Natural killer cell (primary cell): ENCODE results near the gene EIF4A2. TPM values are rescaled to one million over a fixed set of nuclear protein-coding genes. Genes with fewer than 3 reads are reported as not detected.
A peak's percentile ranks its signal among the peaks of the same experiment; 100 is the strongest.

ENCODE experiments used
- ATAC-seq, 3 donors: fragments of 150-1000 bp in 2 of 3; fragments of 200-7000 bp in 1 of 3; cut with Tn5 transposase; 1 replicate in 1 of 3; 2 replicates in 2 of 3; pipeline ENCODE4 v1.10.0; 2021; ENCODE audit warnings: mild to moderate bottlenecking in 2 of 3, moderate library complexity in 2 of 3
- DNase-seq, 2 donors: peaks; one replicate each; pipeline versions ENCODE4 v3.0.0 to v3.0.0-alpha.2; 2013 to 2021; ENCODE audit warnings: mixed read lengths in 1 of 2
- H3K27ac ChIP-seq: one replicate; pipeline ENCODE4 v1.5.1; 2013; ENCODE audit warnings: mild to moderate bottlenecking, low read length
- H3K27me3 ChIP-seq: one replicate; pipeline ENCODE4 v1.6.1; 2013; ENCODE audit warnings: low read length; ENCODE audit not compliant: control insufficient read depth, insufficient read depth
- H3K36me3 ChIP-seq: one replicate; pipeline ENCODE4 v1.6.1; 2013; ENCODE audit warnings: low read length; ENCODE audit not compliant: control insufficient read depth, insufficient read depth
- H3K4me1 ChIP-seq: one replicate; pipeline ENCODE4 v1.6.1; 2013; ENCODE audit warnings: low read length; ENCODE audit not compliant: control insufficient read depth, insufficient read depth
- H3K4me3 ChIP-seq: one replicate; pipeline ENCODE4 v1.5.1; 2013; ENCODE audit warnings: low read length
- H3K9me3 ChIP-seq: one replicate; pipeline ENCODE4 v1.6.1; 2013; ENCODE audit warnings: low read length; ENCODE audit not compliant: control insufficient read depth, insufficient read depth
- H3K27ac Mint-ChIP-seq, 2 donors: one replicate each; pipeline ENCODE4 v1.8.0; 2022; ENCODE audit warnings: mild to moderate bottlenecking in 2 of 2, mixed read lengths in 2 of 2, moderate library complexity in 1 of 2
- H3K27me3 Mint-ChIP-seq, 2 donors: one replicate each; pipeline ENCODE4 v1.8.0; 2022; ENCODE audit warnings: low read depth in 2 of 2, mixed read lengths in 2 of 2
- H3K36me3 Mint-ChIP-seq: one replicate; pipeline ENCODE4 v1.8.0; 2022; ENCODE audit warnings: mixed read lengths
- H3K4me1 Mint-ChIP-seq, 2 donors: one replicate each; pipeline ENCODE4 v1.8.0; 2022; ENCODE audit warnings: mixed read lengths in 2 of 2
- H3K4me3 Mint-ChIP-seq: one replicate; pipeline ENCODE4 v1.8.0; 2022; ENCODE audit warnings: mild to moderate bottlenecking, moderate library complexity, mixed read lengths
- H3K9me3 Mint-ChIP-seq, 2 donors: one replicate each; pipeline ENCODE4 v1.8.0; 2022; ENCODE audit warnings: mixed read lengths in 2 of 2
- WGBS: methylation state at CpG from one replicate; pipeline ENCODE4 v1.1.7; 2013; ENCODE audit warnings: missing lambda C conversion rate; ENCODE audit not compliant: insufficient coverage; 5-methylcytosine and 5-hydroxymethylcytosine counted together
- intact Hi-C: fragments of 100-400 bp; cut with micrococcal nuclease; formaldehyde crosslinking; loops from one replicate; pipeline ENCODE4 v1.14.2; 2022
- total RNA-seq, 4 donors: library from RNA; stranded (reverse); fragments of 120-200 nt in 1 of 4; gene quantifications; one replicate each; pipeline versions ENCODE4 v1.2.3 to v1.2.4, GENCODE V29; 2013 to 2022
- TF ChIP-seq, protein P1 (sequence below): fragments of 200-600 bp; IDR thresholded peaks from one replicate; pipeline ENCODE4 v1.8.0; 2022; ENCODE audit warnings: antibody characterized with exemption

EIF4A2 gene
- total RNA-seq, 3 donors from 2014 or later (not counting 1 experiment from before 2014, with no cell fraction given), result 551 to 652 (median 621) TPM

GRCh38 chr3:186772281-186772694 is 11.1 kb upstream of the EIF4A2 start:
- H3K27me3 ChIP-seq, result no peaks in the 10 kb centered on the region
- peak overlapping the region; percentile 48 for H3K4me3 ChIP-seq
- Mint-ChIP-seq H3K4me1 (peaks cover 15 to 19% of the 10 kb centered on the region in 2 donors), H3K27me3 (no peaks in the 10 kb centered on the region), H3K4me3 (peak overlapping the region; percentile 94), H3K36me3 (no peaks in the 10 kb centered on the region), H3K27ac (peak overlapping the region; percentile 71 to 89), H3K9me3 (no peaks in the 10 kb centered on the region)
- peak; percentile 27 to 43 (median 41) for ATAC-seq
- 6% methylated on average over 26 of the region's 26 CpGs for WGBS
- H3K4me1 ChIP-seq, result peaks cover 13% of the 10 kb centered on the region
- no peaks in the 10 kb centered on the region for H3K36me3 ChIP-seq
- intact Hi-C loops, result no loop called here
- no peaks in the 10 kb centered on the region for H3K9me3 ChIP-seq
- DNase-seq, result peak in 1 of 2 donors; percentile 40
- TF ChIP-seq, protein P1, sequence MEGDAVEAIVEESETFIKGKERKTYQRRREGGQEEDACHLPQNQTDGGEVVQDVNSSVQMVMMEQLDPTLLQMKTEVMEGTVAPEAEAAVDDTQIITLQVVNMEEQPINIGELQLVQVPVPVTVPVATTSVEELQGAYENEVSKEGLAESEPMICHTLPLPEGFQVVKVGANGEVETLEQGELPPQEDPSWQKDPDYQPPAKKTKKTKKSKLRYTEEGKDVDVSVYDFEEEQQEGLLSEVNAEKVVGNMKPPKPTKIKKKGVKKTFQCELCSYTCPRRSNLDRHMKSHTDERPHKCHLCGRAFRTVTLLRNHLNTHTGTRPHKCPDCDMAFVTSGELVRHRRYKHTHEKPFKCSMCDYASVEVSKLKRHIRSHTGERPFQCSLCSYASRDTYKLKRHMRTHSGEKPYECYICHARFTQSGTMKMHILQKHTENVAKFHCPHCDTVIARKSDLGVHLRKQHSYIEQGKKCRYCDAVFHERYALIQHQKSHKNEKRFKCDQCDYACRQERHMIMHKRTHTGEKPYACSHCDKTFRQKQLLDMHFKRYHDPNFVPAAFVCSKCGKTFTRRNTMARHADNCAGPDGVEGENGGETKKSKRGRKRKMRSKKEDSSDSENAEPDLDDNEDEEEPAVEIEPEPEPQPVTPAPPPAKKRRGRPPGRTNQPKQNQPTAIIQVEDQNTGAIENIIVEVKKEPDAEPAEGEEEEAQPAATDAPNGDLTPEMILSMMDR, result no peak
- H3K27ac ChIP-seq, result peak overlapping the region; percentile 65

GRCh38 chr3:186772701-186773417 is 10.5 kb upstream of the EIF4A2 start:
- 15% methylated on average over 28 of the region's 28 CpGs for WGBS
- Histone ChIP-seq H3K4me1 (peaks cover 13% of the 10 kb centered on the region), H3K9me3 (no peaks in the 10 kb centered on the region), H3K27ac (peak overlapping the region; percentile 65), H3K36me3 (no peaks in the 10 kb centered on the region), H3K4me3 (peak overlapping the region; percentile 48), H3K27me3 (no peaks in the 10 kb centered on the region)
- H3K4me3 Mint-ChIP-seq, result peak overlapping the region; percentile 94
- H3K36me3 Mint-ChIP-seq, result no peaks in the 10 kb centered on the region
- TF ChIP-seq, protein P1, result no peak
- H3K27me3 Mint-ChIP-seq, result no peaks in the 10 kb centered on the region
- intact Hi-C loops, result no loop called here
- H3K4me1 Mint-ChIP-seq, result peaks cover 15 to 19% of the 10 kb centered on the region in 2 donors
- peak; percentile 55 to 76 for DNase-seq
- no peaks in the 10 kb centered on the region for H3K9me3 Mint-ChIP-seq
- ATAC-seq, result peak; percentile 92 to 94 (median 93)
- peak overlapping the region; percentile 71 to 89 for H3K27ac Mint-ChIP-seq

GRCh38 chr3:186775999-186776398 is 7.4 kb upstream of the EIF4A2 start:
- H3K9me3 Mint-ChIP-seq, result no peaks in the 10 kb centered on the region
- H3K27ac Mint-ChIP-seq, result no peak overlapping the region
- no peaks in the 10 kb centered on the region for H3K27me3 Mint-ChIP-seq
- DNase-seq, result no peak
- no peak for ATAC-seq
- Histone ChIP-seq H3K4me3 (no peak overlapping the region), H3K9me3 (no peaks in the 10 kb centered on the region), H3K27me3 (no peaks in the 10 kb centered on the region), H3K36me3 (no peaks in the 10 kb centered on the region), H3K27ac (no peak overlapping the region), H3K4me1 (peaks cover 13% of the 10 kb centered on the region)
- WGBS, result 100% methylated on average over 2 of the region's 8 CpGs
- TF ChIP-seq, protein P1, result no peak
- no peak overlapping the region for H3K4me3 Mint-ChIP-seq
- no peaks in the 10 kb centered on the region for H3K36me3 Mint-ChIP-seq
- intact Hi-C loops, result no loop called here
- peaks cover 15 to 19% of the 10 kb centered on the region in 2 donors for H3K4me1 Mint-ChIP-seq
